WTC11 (cell line): ENCODE data around the gene PTH1R. TPM values are rescaled to one million over a fixed set of nuclear protein-coding genes. Genes with fewer than 3 reads are reported as not detected.

Source experiments
- ATAC-seq: fragments of 200-7000 bp; cut with Tn5 transposase; 2 replicates; pipeline ENCODE4 v1.10.0; 2021; ENCODE audit warnings: mild to moderate bottlenecking, moderate library complexity
- CTCF ChIA-PET: fragments of 300-600 bp; sonication (Branson Sonifier 250); formaldehyde crosslinking; loops from one replicate; lab custom pipeline; 2021; ENCODE audit warnings: antibody characterized with exemption; lab: Charles Lee
- POLR2A ChIA-PET: fragments of 350-600 bp; sonication (Branson Sonifier 250); formaldehyde crosslinking; loops from one replicate; lab custom pipeline; 2021; ENCODE audit warnings: antibody characterized with exemption; lab: Charles Lee
- DNase-seq: peaks from one replicate; pipeline ENCODE4 v3.0.0; 2021; ENCODE audit warnings: low spot score
- H3K27ac Mint-ChIP-seq: 2 replicates; pipeline ENCODE4 v1.8.0; 2021; ENCODE audit warnings: mixed read lengths
- H3K27me3 Mint-ChIP-seq: 2 replicates; pipeline ENCODE4 v1.8.0; 2021; ENCODE audit warnings: low read depth, mild to moderate bottlenecking, moderate library complexity, mixed read lengths
- H3K36me3 Mint-ChIP-seq: 2 replicates; pipeline ENCODE4 v1.8.0; 2021; ENCODE audit warnings: mixed read lengths
- H3K4me1 Mint-ChIP-seq: 2 replicates; pipeline ENCODE4 v1.8.0; 2022; ENCODE audit warnings: mixed read lengths
- H3K4me3 Mint-ChIP-seq: 2 replicates; pipeline ENCODE4 v1.8.0; 2021; ENCODE audit warnings: mild to moderate bottlenecking, moderate library complexity, mixed read lengths
- H3K9me3 Mint-ChIP-seq: 2 replicates; pipeline ENCODE4 v1.8.0; 2021; ENCODE audit warnings: mixed read lengths
- GABPB1 ChIP-seq: sonication (generic); formaldehyde crosslinking; IDR thresholded peaks from 2 replicates; pipeline ENCODE4 v1.8.1; 2023; ENCODE audit warnings: mild to moderate bottlenecking, missing genetic modification reagents
- GRHL2 ChIP-seq: fragments of 250-450 bp; sonication (Bioruptor Pico); IDR thresholded peaks from 2 replicates; pipeline ENCODE4 v1.8.0; 2022; ENCODE audit warnings: mild to moderate bottlenecking, moderate library complexity; ENCODE audit not compliant: insufficient replicate concordance, severe bottlenecking
- JAZF1 ChIP-seq: fragments of 250-450 bp; sonication (Bioruptor Pico); IDR thresholded peaks from 2 replicates; pipeline ENCODE4 v1.9.0; 2021; ENCODE audit warnings: moderate library complexity, mild to moderate bottlenecking, inconsistent platforms
- NFE2L1 ChIP-seq: sonication (generic); formaldehyde crosslinking; IDR thresholded peaks from 2 replicates; pipeline ENCODE4 v1.8.1; 2023; ENCODE audit warnings: missing genetic modification reagents
- SMAD3 ChIP-seq: sonication (generic); formaldehyde crosslinking; IDR thresholded peaks from 2 replicates; pipeline ENCODE4 v1.8.0; 2022; ENCODE audit warnings: missing genetic modification reagents, mild to moderate bottlenecking, borderline replicate concordance
- ZNF219 ChIP-seq: sonication (generic); formaldehyde crosslinking; IDR thresholded peaks from 2 replicates; pipeline ENCODE4 v1.8.0; 2023; ENCODE audit warnings: missing genetic modification reagents, mild to moderate bottlenecking, borderline replicate concordance
- total RNA-seq: library from RNA; stranded (reverse); gene quantifications from 3 replicates; pipeline ENCODE4 v1.2.3, GENCODE V29; 2021
- TF ChIP-seq, protein P1 (sequence below): sonication (generic); formaldehyde crosslinking; IDR thresholded peaks from 2 replicates; pipeline ENCODE4 v1.8.1; 2023; ENCODE audit warnings: mild to moderate bottlenecking, missing genetic modification reagents, moderate library complexity
- TF ChIP-seq, protein P2 (sequence below): fragments of 250-450 bp; sonication (Bioruptor Pico); IDR thresholded peaks from 2 replicates; pipeline ENCODE4 v1.9.0; 2021; ENCODE audit warnings: mild to moderate bottlenecking, borderline replicate concordance
- TF ChIP-seq, protein P3 (sequence below): sonication (generic); formaldehyde crosslinking; IDR thresholded peaks from 2 replicates; pipeline ENCODE4 v1.8.1; 2022; ENCODE audit warnings: mild to moderate bottlenecking, moderate library complexity, missing genetic modification reagents
- TF ChIP-seq, protein P4 (sequence below): sonication (generic); formaldehyde crosslinking; conservative IDR thresholded peaks from 2 replicates; pipeline ENCODE4 v1.8.1; 2023; ENCODE audit warnings: mild to moderate bottlenecking, low read depth, missing genetic modification reagents, moderate library complexity
- TF ChIP-seq, protein P5 (sequence below): sonication (generic); formaldehyde crosslinking; IDR thresholded peaks from 2 replicates; pipeline ENCODE4 v1.8.1; 2022; ENCODE audit warnings: low read depth, missing genetic modification reagents, borderline replicate concordance

The PTH1R gene
- total RNA-seq, 1 experiment from 2014 or later, result 12.0 TPM

DNA sequence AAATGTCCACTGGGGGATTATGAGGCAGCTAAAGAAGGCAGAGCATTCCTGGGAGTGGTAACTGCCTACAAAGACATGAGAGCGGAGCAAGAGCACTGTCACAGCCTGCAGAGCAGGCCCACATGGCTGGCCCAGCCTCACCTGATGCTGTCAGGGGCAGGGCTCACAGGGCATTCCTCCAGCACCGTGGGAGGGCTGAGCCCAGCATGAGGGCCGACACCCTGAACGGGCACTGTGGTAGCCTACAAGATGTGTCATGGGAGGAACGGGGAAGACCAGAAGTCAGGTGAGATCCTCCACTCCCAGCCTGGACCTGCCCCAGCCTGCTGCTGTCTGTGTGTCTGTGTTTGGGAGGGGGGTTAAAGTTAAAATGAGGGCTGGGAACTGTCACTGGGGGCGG lies 68.9 kb downstream of the PTH1R start:
- Mint-ChIP-seq H3K27ac (peak overlapping the region; percentile 39; the same call in 1 of the 2 replicates), H3K27me3 (no peaks in the 10 kb centered on the region), H3K36me3 (peaks cover 3% of the 10 kb centered on the region; the same call in 1 of the 2 replicates), H3K9me3 (no peaks in the 10 kb centered on the region), H3K4me1 (peaks cover 72% of the 10 kb centered on the region), H3K4me3 (no peak overlapping the region)
- ChIA-PET CTCF (interaction anchor here (1.2 to 1.7 kb wide), 2 partner anchors 11 to 23 kb away, joined by 5 to 6 read pairs; no protein-coding TSS in a partner anchor), POLR2A (no interaction called here)
- TF ChIP-seq GRHL2 (no peak), SMAD3 (CRISPR knock-in tag) (no peak)
- ATAC-seq (no peak), DNase-seq (no peak)

DNA sequence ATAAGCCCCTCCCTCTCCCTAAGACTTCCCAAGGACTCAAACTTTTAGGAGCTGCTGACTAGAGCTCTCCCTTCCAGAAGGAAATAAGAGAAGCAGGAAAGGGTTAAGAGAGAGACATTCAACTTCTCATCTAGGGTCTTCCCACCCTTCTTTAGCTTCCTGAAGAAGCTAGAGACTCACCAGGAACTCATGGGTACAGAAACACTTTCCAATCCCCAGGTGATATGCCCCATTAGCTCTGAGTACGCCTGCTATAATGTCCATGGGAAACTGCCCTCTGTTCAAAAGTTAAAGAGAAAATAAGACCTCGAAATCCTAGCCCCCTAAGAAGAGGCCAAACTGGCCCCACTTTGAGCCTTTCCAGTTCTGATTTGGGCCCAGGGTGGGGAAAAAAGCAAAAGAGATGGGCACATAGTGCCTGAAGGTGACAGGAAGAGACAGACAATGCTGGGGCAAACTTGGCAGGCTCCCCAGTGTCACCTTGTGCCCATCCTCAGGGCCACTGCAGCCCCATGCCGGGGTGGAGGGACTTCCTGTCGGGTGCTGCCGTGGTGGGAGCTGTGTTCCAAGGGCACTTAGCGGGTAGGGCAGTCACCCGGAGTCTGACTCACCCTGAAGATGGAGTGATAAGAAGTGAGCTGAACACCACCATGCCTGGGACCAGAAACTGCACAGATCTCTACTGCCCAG lies 69.5 kb downstream of the PTH1R start:
- peaks cover 72% of the 10 kb centered on the region for H3K4me1 Mint-ChIP-seq
- POLR2A ChIA-PET, result no interaction called here
- CTCF ChIA-PET, result interaction anchor here (0.6 to 1.7 kb wide), 5 partner anchors 11 to 37 kb away, joined by 3 to 6 read pairs (median 3); no protein-coding TSS in a partner anchor
- H3K27ac Mint-ChIP-seq, result peak overlapping the region; percentile 24; the same call in 1 of the 2 replicates
- no peak overlapping the region for H3K4me3 Mint-ChIP-seq
- ATAC-seq, result no peak
- no peak for DNase-seq
- TF ChIP-seq JAZF1 (CRISPR knock-in tag) (no peak), GABPB1 (CRISPR knock-in tag) (0 out of 2 replicates have a peak, but pooled peaks have one; percentile 12), ZNF219 (CRISPR knock-in tag) (no peak)
- TF ChIP-seq, protein P1, sequence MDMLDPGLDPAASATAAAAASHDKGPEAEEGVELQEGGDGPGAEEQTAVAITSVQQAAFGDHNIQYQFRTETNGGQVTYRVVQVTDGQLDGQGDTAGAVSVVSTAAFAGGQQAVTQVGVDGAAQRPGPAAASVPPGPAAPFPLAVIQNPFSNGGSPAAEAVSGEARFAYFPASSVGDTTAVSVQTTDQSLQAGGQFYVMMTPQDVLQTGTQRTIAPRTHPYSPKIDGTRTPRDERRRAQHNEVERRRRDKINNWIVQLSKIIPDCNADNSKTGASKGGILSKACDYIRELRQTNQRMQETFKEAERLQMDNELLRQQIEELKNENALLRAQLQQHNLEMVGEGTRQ (CRISPR knock-in tag), result no peak
- TF ChIP-seq, protein P2, sequence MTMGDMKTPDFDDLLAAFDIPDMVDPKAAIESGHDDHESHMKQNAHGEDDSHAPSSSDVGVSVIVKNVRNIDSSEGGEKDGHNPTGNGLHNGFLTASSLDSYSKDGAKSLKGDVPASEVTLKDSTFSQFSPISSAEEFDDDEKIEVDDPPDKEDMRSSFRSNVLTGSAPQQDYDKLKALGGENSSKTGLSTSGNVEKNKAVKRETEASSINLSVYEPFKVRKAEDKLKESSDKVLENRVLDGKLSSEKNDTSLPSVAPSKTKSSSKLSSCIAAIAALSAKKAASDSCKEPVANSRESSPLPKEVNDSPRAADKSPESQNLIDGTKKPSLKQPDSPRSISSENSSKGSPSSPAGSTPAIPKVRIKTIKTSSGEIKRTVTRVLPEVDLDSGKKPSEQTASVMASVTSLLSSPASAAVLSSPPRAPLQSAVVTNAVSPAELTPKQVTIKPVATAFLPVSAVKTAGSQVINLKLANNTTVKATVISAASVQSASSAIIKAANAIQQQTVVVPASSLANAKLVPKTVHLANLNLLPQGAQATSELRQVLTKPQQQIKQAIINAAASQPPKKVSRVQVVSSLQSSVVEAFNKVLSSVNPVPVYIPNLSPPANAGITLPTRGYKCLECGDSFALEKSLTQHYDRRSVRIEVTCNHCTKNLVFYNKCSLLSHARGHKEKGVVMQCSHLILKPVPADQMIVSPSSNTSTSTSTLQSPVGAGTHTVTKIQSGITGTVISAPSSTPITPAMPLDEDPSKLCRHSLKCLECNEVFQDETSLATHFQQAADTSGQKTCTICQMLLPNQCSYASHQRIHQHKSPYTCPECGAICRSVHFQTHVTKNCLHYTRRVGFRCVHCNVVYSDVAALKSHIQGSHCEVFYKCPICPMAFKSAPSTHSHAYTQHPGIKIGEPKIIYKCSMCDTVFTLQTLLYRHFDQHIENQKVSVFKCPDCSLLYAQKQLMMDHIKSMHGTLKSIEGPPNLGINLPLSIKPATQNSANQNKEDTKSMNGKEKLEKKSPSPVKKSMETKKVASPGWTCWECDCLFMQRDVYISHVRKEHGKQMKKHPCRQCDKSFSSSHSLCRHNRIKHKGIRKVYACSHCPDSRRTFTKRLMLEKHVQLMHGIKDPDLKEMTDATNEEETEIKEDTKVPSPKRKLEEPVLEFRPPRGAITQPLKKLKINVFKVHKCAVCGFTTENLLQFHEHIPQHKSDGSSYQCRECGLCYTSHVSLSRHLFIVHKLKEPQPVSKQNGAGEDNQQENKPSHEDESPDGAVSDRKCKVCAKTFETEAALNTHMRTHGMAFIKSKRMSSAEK (CRISPR knock-in tag), result no peak
- TF ChIP-seq, protein P3, sequence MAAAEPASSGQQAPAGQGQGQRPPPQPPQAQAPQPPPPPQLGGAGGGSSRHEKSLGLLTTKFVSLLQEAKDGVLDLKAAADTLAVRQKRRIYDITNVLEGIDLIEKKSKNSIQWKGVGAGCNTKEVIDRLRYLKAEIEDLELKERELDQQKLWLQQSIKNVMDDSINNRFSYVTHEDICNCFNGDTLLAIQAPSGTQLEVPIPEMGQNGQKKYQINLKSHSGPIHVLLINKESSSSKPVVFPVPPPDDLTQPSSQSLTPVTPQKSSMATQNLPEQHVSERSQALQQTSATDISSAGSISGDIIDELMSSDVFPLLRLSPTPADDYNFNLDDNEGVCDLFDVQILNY (CRISPR knock-in tag), result no peak
- TF ChIP-seq, protein P4, sequence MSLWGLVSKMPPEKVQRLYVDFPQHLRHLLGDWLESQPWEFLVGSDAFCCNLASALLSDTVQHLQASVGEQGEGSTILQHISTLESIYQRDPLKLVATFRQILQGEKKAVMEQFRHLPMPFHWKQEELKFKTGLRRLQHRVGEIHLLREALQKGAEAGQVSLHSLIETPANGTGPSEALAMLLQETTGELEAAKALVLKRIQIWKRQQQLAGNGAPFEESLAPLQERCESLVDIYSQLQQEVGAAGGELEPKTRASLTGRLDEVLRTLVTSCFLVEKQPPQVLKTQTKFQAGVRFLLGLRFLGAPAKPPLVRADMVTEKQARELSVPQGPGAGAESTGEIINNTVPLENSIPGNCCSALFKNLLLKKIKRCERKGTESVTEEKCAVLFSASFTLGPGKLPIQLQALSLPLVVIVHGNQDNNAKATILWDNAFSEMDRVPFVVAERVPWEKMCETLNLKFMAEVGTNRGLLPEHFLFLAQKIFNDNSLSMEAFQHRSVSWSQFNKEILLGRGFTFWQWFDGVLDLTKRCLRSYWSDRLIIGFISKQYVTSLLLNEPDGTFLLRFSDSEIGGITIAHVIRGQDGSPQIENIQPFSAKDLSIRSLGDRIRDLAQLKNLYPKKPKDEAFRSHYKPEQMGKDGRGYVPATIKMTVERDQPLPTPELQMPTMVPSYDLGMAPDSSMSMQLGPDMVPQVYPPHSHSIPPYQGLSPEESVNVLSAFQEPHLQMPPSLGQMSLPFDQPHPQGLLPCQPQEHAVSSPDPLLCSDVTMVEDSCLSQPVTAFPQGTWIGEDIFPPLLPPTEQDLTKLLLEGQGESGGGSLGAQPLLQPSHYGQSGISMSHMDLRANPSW (CRISPR knock-in tag), result no peak
- H3K27me3 Mint-ChIP-seq, result no peaks in the 10 kb centered on the region
- H3K9me3 Mint-ChIP-seq, result no peaks in the 10 kb centered on the region
- peaks cover 3% of the 10 kb centered on the region; the same call in 1 of the 2 replicates for H3K36me3 Mint-ChIP-seq

DNA sequence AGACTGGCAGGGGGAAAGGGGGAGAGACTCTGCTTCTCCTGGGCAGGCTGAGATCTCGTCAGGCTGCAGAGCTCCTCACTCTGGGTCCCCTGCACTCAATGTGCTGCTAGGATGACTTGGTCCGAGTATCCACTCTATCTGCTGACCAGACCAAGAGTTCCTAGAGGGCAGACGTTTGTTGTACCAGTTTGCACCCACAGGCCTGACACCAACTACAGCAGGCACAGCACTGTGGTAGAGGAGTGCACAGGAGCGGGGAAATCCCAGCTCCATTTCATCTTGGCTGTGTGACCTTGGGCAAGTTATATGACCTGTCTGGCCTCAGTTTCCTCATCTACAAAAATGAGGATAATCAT lies 70.0 kb downstream of the PTH1R start:
- no peak for ATAC-seq
- peaks cover 3% of the 10 kb centered on the region; the same call in 1 of the 2 replicates for H3K36me3 Mint-ChIP-seq
- H3K9me3 Mint-ChIP-seq, result no peaks in the 10 kb centered on the region
- peak overlapping the region; percentile 12; the same call in 1 of the 2 replicates for H3K27ac Mint-ChIP-seq
- H3K4me1 Mint-ChIP-seq, result peaks cover 75% of the 10 kb centered on the region
- CTCF ChIA-PET, result interaction anchor here (1.2 to 1.7 kb wide), 3 partner anchors 17 to 38 kb away, joined by 3 to 6 read pairs (median 3); no protein-coding TSS in a partner anchor
- no peak for DNase-seq
- no peak overlapping the region for H3K4me3 Mint-ChIP-seq
- POLR2A ChIA-PET, result no interaction called here
- no peaks in the 10 kb centered on the region for H3K27me3 Mint-ChIP-seq
- TF ChIP-seq, protein P5, sequence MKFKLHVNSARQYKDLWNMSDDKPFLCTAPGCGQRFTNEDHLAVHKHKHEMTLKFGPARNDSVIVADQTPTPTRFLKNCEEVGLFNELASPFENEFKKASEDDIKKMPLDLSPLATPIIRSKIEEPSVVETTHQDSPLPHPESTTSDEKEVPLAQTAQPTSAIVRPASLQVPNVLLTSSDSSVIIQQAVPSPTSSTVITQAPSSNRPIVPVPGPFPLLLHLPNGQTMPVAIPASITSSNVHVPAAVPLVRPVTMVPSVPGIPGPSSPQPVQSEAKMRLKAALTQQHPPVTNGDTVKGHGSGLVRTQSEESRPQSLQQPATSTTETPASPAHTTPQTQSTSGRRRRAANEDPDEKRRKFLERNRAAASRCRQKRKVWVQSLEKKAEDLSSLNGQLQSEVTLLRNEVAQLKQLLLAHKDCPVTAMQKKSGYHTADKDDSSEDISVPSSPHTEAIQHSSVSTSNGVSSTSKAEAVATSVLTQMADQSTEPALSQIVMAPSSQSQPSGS (CRISPR knock-in tag), result no peak
- no peak for TF ChIP-seq NFE2L1 (CRISPR knock-in tag)
